ENCODE results near the gene RREB1.

The RREB1 gene, protein sequence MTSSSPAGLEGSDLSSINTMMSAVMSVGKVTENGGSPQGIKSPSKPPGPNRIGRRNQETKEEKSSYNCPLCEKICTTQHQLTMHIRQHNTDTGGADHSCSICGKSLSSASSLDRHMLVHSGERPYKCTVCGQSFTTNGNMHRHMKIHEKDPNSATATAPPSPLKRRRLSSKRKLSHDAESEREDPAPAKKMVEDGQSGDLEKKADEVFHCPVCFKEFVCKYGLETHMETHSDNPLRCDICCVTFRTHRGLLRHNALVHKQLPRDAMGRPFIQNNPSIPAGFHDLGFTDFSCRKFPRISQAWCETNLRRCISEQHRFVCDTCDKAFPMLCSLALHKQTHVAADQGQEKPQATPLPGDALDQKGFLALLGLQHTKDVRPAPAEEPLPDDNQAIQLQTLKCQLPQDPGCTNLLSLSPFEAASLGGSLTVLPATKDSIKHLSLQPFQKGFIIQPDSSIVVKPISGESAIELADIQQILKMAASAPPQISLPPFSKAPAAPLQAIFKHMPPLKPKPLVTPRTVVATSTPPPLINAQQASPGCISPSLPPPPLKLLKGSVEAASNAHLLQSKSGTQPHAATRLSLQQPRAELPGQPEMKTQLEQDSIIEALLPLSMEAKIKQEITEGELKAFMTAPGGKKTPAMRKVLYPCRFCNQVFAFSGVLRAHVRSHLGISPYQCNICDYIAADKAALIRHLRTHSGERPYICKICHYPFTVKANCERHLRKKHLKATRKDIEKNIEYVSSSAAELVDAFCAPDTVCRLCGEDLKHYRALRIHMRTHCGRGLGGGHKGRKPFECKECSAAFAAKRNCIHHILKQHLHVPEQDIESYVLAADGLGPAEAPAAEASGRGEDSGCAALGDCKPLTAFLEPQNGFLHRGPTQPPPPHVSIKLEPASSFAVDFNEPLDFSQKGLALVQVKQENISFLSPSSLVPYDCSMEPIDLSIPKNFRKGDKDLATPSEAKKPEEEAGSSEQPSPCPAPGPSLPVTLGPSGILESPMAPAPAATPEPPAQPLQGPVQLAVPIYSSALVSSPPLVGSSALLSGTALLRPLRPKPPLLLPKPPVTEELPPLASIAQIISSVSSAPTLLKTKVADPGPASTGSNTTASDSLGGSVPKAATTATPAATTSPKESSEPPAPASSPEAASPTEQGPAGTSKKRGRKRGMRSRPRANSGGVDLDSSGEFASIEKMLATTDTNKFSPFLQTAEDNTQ (N-terminal part only)

DNA sequence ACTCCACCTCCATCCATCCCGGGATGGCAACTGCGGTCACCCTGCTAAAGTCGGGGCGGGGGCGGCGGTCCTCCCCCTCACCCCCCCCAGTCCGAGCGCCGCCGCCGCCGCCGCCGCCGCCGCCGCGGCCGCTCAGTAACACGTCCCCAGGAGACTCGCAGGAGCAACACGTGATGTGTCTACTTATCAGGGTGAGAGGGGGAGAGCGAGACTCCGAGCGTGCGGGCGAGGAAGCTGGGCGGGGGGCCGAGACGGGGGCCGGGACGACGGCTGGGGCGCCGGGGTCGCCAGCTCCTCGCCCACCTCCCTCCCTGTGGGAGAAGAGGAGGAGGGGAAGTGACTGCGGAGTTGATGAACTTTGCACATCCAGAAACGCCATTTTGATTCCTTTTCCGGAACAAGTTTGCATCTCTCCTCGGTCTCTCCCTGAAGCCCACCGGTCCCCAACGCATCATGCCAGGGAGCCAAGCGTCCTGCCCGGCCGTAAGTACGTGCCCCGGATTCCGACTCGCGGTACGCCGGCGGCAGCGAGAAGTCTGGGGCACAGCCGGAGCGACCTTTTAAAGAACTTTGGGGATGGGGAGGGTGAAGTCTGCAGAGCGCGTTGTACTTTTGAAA is at the start of gene RREB1:
Gene RREB1 (plus strand): TSS at position 384 of the 618 bp plus-strand sequence. CDS start 73,951 bp downstream, outside the sequence.
- Mint-ChIP-seq H3K36me3 (ENCODE audit: low read depth) (peaks cover 3% of the 10 kb centered on the region), H3K4me1 (ENCODE audit: low read depth) (peaks cover 39% of the 10 kb centered on the region), H3K9me3 (no peaks in the 10 kb centered on the region), H3K27me3 (ENCODE audit: low read depth) (no peaks in the 10 kb centered on the region), H3K4me3 (peak within 1 kb of the TSS; percentile 91), H3K27ac (peak within 1 kb of the TSS; percentile 96)
- DNase-seq (ENCODE audit: low spot score), result peak; percentile 57

DNA sequence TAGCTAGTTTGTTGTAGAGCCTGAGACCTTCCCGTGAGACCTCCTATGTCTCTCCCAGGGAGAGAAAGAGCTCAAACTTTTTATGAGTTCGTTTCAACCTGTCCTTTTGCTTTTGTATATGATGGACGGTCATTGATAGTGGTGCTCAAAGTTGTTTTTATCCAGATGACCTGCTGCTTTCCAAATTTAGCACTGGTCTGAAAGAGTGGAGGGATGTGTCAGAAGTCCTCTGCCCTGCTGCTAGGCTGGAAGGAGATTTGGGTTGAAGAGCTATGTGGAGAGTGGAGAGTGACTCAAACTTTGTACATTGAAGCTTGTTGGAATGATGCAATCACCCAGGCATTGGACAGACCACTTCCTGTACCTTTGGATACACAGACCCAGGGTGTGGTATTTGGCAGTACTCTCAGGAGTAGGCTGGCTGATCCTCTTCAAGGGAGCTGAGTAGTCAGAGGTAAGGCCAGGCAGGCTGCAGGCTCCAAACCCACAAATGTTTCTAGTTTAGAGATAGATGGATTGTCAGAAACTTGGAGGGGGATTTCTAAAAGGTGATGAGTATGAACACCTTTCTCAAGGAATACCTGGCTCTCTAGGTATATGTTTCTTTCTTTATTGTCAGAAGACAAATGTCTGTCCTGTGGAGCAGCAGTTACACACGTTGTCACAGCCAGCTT is 49.4 kb upstream of the RREB1 start:
- Mint-ChIP-seq H3K4me3 (no peak overlapping the region), H3K27me3 (ENCODE audit: low read depth) (peaks cover 40% of the 10 kb centered on the region), H3K27ac (no peak overlapping the region), H3K36me3 (ENCODE audit: low read depth) (no peaks in the 10 kb centered on the region), H3K9me3 (no peaks in the 10 kb centered on the region), H3K4me1 (ENCODE audit: low read depth) (peaks cover 5% of the 10 kb centered on the region)
- peak; percentile 15 for DNase-seq (ENCODE audit: low spot score)

DNA sequence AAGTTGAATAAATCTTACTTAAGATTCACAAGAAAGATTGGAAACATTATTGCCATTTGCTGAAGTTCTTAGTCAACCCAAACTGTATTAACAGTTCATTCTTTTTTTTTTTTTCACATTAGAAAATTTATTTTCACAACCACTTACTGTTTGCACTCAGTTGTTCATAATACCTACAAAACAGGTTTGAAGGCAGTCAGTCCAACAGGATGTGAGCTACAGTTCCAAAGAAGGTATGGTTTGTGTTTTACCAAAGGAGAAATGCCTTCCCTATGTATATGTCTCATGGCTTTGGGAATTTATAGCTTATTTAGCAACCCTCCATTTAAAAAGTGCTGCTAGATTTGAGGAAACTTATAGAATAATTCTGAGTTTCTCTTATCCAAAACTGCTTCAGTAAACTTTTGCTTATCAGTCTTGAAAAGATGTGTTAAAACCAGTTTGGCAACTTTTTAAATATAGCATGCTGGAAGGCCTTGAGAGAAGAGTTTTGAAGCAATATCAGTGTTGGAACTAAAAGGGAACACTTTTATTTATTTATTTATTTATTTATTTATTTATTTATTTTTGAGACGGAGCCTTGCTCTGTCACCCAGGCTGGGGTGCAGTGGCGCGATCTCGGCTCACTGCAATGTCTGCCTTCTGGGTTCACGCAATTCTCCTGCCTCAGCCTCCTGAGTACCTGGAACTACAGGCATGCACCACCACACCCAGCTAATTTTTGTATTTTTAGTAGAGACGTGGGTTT is 46.8 kb upstream of the RREB1 start:
- Mint-ChIP-seq H3K27me3 (ENCODE audit: low read depth) (peaks cover 35% of the 10 kb centered on the region), H3K36me3 (ENCODE audit: low read depth) (no peaks in the 10 kb centered on the region), H3K4me3 (no peak overlapping the region), H3K4me1 (ENCODE audit: low read depth) (peaks cover 5% of the 10 kb centered on the region), H3K27ac (no peak overlapping the region), H3K9me3 (no peaks in the 10 kb centered on the region)
- no peak for DNase-seq (ENCODE audit: low spot score)

DNA sequence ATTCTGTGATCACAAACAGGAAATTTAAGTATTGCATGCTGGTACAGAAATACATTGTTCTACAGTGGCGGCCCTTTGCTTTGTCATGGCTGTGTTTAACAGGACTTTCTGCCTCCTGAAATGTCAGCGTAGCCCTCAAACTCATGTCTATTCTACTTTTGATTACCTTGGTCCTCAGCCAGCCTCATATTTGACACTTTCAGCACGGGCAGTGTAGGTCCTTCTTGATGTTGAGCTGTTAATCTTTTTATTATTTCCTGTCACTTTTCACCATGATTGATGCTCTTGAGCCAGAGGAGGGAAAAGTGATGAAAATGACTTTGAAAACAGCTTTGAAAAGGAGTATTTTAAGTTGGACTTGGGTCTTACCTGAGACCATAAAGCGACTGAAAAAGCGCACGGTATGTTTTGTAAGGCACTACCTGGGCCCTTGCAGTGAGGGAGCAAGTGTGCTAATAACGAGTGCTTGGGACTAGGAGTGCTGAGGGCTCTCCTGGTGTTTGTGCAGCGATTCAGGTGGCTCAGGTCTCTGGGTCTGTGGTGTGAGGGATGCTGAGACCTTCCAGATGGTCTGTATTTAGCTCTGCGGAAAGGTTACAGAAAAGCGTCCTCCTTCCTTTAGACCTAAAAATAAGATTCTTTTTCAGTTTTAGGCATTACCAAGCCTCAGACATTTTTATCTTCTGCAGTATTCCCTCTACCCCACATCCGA is 45.2 kb upstream of the RREB1 start:
- H3K9me3 Mint-ChIP-seq, result no peaks in the 10 kb centered on the region
- no peaks in the 10 kb centered on the region for H3K36me3 Mint-ChIP-seq (ENCODE audit: low read depth)
- peaks cover 29% of the 10 kb centered on the region for H3K27me3 Mint-ChIP-seq (ENCODE audit: low read depth)
- H3K4me1 Mint-ChIP-seq (ENCODE audit: low read depth), result peaks cover 5% of the 10 kb centered on the region
- no peak overlapping the region for H3K27ac Mint-ChIP-seq
- DNase-seq (ENCODE audit: low spot score), result no peak
- no peak overlapping the region for H3K4me3 Mint-ChIP-seq

DNA sequence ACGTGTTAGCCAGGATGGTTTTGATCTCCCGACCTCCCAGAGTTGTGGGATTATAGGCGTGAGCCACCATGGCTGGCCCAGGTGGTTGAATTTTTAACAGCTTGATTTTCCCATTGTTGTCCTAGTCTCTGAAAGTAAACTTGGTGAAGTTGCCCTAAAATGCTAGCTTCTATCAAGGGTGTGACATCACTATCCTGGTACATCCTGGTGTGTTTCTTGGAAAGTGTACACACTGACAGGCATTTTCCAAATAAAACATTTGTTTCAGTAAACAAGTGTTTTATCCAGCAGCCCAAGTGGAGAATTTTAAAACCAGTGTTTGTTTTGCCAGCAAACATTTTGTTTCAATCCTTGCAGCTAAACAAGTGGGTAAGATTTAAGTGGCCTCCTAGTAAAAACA is 40.5 kb upstream of the RREB1 start:
- Mint-ChIP-seq H3K4me1 (ENCODE audit: low read depth) (no peaks in the 10 kb centered on the region), H3K4me3 (no peak overlapping the region), H3K9me3 (no peaks in the 10 kb centered on the region), H3K36me3 (ENCODE audit: low read depth) (no peaks in the 10 kb centered on the region), H3K27me3 (ENCODE audit: low read depth) (peaks cover 30% of the 10 kb centered on the region), H3K27ac (no peak overlapping the region)
- no peak for DNase-seq (ENCODE audit: low spot score)

DNA sequence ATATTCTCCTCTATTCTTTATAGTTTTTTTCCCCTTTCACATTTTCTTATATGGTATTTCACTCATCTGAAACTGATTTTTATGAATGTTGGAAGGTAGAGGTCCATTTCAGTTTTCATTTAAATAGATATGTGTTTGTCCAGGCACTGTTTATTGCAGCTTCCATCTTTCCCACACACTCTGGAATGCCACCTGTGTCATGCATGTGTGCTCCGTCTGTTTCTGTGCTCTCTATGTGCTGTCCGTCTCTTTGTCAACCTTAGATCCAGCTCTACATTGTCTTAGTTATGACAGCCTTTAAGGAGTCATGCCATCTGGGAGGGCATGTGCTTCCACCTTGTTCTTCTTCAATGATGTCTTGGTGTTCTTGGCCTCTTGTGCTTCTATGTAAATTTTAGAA is 36.4 kb upstream of the RREB1 start:
- Mint-ChIP-seq H3K36me3 (ENCODE audit: low read depth) (no peaks in the 10 kb centered on the region), H3K27me3 (ENCODE audit: low read depth) (peaks cover 51% of the 10 kb centered on the region), H3K4me3 (no peak overlapping the region), H3K27ac (no peak overlapping the region), H3K9me3 (no peaks in the 10 kb centered on the region), H3K4me1 (ENCODE audit: low read depth) (peaks cover 15% of the 10 kb centered on the region)
- no peak for DNase-seq (ENCODE audit: low spot score)

DNA sequence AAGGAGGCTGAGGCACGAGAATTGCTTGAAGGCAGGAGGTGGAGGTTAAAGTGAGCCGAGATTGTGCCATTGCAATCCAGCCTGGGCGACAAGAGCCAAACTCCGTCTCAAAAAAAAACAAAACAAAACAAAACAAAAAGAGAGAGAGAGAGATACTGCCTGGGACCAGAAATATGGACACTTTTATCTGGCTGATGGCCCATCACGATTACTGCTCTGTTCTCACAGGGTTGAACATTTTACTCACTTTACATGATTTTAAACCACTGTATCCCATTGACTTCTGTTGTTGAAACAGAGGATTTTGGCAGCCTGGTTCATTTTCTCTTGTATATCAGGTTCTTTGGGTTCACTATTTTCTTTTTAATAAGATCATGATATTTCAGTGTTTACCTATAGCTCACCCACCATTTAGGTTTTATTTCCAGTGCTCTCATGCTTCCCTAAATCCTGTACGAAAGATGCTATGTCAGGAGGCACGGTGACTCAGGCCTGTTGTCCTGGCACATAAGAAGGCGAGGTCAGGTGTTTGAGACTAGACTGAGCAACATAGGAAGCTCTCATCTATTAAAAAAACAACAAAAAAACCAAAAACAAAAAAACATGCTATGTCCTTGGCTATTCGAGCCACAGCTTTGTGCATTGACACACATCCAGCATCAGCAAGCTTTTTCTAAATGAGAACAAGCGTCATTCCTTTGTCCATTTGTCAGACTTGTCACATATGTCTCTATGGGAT is 34.5 kb upstream of the RREB1 start:
- H3K27ac Mint-ChIP-seq, result no peak overlapping the region
- H3K9me3 Mint-ChIP-seq, result no peaks in the 10 kb centered on the region
- H3K4me3 Mint-ChIP-seq, result no peak overlapping the region
- peaks cover 15% of the 10 kb centered on the region for H3K4me1 Mint-ChIP-seq (ENCODE audit: low read depth)
- no peak for DNase-seq (ENCODE audit: low spot score)
- H3K27me3 Mint-ChIP-seq (ENCODE audit: low read depth), result peaks cover 60% of the 10 kb centered on the region
- H3K36me3 Mint-ChIP-seq (ENCODE audit: low read depth), result no peaks in the 10 kb centered on the region

DNA sequence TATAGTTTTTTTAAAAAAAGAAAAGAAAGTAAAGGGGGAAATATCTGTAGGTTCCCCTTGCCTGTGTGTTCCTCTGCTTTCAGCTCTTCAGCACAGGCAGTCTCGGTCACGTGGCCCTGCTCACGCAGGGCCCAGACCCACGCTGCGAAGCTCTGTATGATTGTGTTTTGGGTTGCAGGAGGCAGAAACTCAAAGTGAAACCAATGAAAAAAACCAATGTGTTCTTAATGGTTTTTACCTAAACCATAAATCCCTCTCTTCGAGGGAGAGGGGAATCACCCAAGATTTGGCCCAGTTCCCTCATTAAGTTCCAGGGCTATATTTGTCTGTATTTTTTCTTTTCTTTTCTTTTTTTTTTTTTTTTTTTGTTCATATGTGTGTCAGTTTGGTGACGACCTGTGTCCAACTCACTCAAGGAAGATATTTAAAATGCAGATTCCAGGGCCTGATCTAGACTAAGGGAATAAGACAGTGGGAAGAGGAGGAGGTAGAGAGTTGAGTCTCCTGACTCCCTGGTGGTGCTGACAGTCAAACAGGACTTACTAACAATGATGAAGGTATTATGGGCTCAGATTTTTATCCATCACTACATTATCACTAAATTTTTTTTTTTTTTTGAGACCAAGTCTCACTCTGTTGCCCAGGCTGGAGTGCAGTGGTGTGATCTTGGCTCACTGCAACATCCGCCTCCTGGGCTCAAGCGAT is 33.8 kb upstream of the RREB1 start:
- H3K9me3 Mint-ChIP-seq, result no peaks in the 10 kb centered on the region
- peak overlapping the region; percentile 35 for H3K4me3 Mint-ChIP-seq
- no peaks in the 10 kb centered on the region for H3K36me3 Mint-ChIP-seq (ENCODE audit: low read depth)
- peaks cover 15% of the 10 kb centered on the region for H3K4me1 Mint-ChIP-seq (ENCODE audit: low read depth)
- DNase-seq (ENCODE audit: low spot score), result peak; percentile 72
- no peak overlapping the region for H3K27ac Mint-ChIP-seq
- H3K27me3 Mint-ChIP-seq (ENCODE audit: low read depth), result peaks cover 60% of the 10 kb centered on the region

DNA sequence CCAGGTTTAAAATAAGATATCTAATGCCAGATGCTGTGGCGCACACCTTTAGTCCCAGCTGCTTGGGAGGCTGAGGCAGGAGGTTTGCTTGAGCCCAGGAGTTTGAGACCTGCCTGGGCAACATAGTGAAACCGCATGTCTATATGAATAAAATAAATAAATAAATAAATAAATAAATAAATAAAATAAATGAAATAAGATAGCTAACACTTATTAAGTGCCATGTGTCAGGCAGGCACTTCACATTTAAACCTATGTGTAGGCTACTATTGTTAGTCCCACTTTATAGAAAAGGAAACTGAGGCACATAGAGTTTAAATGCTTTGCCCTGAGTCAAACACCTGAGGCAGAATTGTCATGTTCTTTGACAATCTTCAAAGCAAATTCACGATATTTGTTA is 32.9 kb upstream of the RREB1 start:
- H3K4me1 Mint-ChIP-seq (ENCODE audit: low read depth), result peaks cover 15% of the 10 kb centered on the region
- no peak for DNase-seq (ENCODE audit: low spot score)
- no peak overlapping the region for H3K4me3 Mint-ChIP-seq
- H3K9me3 Mint-ChIP-seq, result no peaks in the 10 kb centered on the region
- no peaks in the 10 kb centered on the region for H3K36me3 Mint-ChIP-seq (ENCODE audit: low read depth)
- no peak overlapping the region for H3K27ac Mint-ChIP-seq
- peaks cover 58% of the 10 kb centered on the region for H3K27me3 Mint-ChIP-seq (ENCODE audit: low read depth)

DNA sequence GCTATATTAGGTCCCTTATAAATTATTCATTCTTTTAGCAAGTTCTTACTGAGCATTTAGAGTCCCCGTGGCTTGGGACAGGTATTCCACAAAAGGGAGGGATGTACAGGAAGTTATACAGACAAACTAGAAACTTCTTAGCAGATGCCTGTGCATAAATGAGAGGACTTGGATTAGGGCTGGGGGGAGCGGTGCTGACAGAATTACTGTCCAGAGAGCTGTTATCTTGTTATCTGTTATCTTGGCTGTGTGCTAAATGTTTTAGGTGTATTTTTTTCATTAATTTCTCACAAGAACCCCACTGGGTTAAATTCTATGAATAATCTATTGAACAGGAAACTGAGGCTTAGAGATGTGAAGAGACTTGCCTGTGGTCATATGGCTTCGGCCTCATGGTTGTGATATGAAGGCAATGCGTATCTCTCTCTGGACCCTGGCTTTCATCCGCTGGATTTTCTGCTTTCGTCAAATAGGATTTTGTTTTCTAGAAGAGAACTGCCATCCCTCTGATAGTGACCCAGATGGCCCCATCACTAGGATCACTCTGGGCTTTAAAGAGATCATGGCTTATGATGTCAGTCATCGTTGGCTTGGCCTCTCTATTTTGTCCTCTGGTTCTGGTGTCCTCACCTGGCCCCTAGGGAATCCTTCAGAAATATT is 32.3 kb upstream of the RREB1 start:
- Mint-ChIP-seq H3K4me3 (no peak overlapping the region), H3K27ac (no peak overlapping the region), H3K27me3 (ENCODE audit: low read depth) (peaks cover 61% of the 10 kb centered on the region)

DNA sequence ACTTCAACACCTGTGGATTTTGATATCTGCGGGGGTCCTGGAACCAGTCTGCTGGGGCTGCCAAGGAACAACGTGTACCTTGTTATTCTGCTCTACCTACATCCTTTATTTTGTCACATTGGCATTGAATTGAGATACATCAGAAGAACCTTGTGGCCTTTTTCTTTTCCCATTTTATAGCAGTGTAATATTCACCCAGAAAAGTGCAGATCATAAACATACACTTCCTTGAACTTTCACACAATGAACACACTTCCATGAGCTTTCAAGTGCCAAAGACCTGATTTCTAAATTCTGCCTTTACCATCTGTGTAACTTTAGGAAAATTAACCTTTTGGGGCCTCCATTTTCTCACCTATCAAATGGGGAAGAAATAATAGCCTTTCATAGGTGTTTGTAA is 29.9 kb upstream of the RREB1 start:
- DNase-seq (ENCODE audit: low spot score), result no peak
- H3K9me3 Mint-ChIP-seq, result no peaks in the 10 kb centered on the region
- peaks cover 57% of the 10 kb centered on the region for H3K27me3 Mint-ChIP-seq (ENCODE audit: low read depth)
- no peaks in the 10 kb centered on the region for H3K36me3 Mint-ChIP-seq (ENCODE audit: low read depth)
- no peak overlapping the region for H3K4me3 Mint-ChIP-seq
- peaks cover 15% of the 10 kb centered on the region for H3K4me1 Mint-ChIP-seq (ENCODE audit: low read depth)
- no peak overlapping the region for H3K27ac Mint-ChIP-seq

More for the DNA sequence above, 32.3 kb upstream of the RREB1 start:
- no peaks in the 10 kb centered on the region for H3K9me3 Mint-ChIP-seq
- H3K4me1 Mint-ChIP-seq (ENCODE audit: low read depth), result peaks cover 15% of the 10 kb centered on the region
- H3K36me3 Mint-ChIP-seq (ENCODE audit: low read depth), result no peaks in the 10 kb centered on the region
- DNase-seq (ENCODE audit: low spot score), result no peak
